Measurements from ENCODE around the gene SNX24. TPM values are rescaled to one million over a fixed set of nuclear protein-coding genes. Genes with fewer than 3 reads are reported as not detected.

The SNX24 gene
- total RNA-seq, 1 experiment from 2014 or later = 10.8 TPM

- Histone ChIP-seq H3K4me1 (ENCODE audit: control insufficient read depth in 1 of 2, insufficient read depth in 2 of 2, low read length in 2 of 2) (peaks cover 0 to 13% of the 10 kb centered on the region in 2 experiments; a peak in 2 of 4 replicates), H3K79me2 (ENCODE audit: insufficient read depth, low read length) (no peaks in the 10 kb centered on the region), H3K27ac (ENCODE audit: low read depth, low read length) (no peak overlapping the region), H3K36me3 (ENCODE audit: control insufficient read depth in 1 of 2, insufficient read depth in 2 of 2, low read length in 2 of 2) (no peaks in the 10 kb centered on the region), H3K4me2 (ENCODE audit: low read length) (no peak overlapping the region), H3K27me3 (ENCODE audit: insufficient read depth, low read length) (no peaks in the 10 kb centered on the region), H2AFZ (ENCODE audit: low read depth, low read length, poor library complexity, severe bottlenecking) (no peak overlapping the region), H3K9me3 (ENCODE audit: control insufficient read depth in 1 of 2, insufficient read depth in 1 of 2, low read depth in 1 of 2, low read length in 2 of 2) (no peaks in the 10 kb centered on the region), H3K9me2 (ENCODE audit: insufficient read depth) (no peaks in the 10 kb centered on the region), H4K20me1 (ENCODE audit: insufficient read depth) (no peaks in the 10 kb centered on the region), H3K9ac (ENCODE audit: low read length) (no peak overlapping the region), H3K4me3 (replicated peaks in 1 of 2; ENCODE audit: low read depth in 1 of 2, low read length in 2 of 2) (no peak overlapping the region)
- DNase-seq (ENCODE audit: low read depth, low spot score) (no peak), ATAC-seq (no peak)
- intact Hi-C loops (cut with micrococcal nuclease) = no loop called here
- ChIA-PET CTCF (no interaction called here), POLR2A (no interaction called here), RAD21 (ENCODE audit: low non-redundant PET in 1 of 2, low total read pairs in 2 of 2, uncharacterized antibody in 2 of 2, unreplicated experiment in 2 of 2) (no interaction called here)
- TF ChIP-seq YY1 (IDR thresholded peaks at IDR 0.05; ENCODE audit: extremely low read depth, insufficient replicate concordance, low read depth, low read length) (no peak), CEBPB (IDR thresholded peaks at IDR 0.05; ENCODE audit: low read depth) (no peak), FOSL1 (IDR thresholded peaks at IDR 0.05; ENCODE audit: low read depth) (no peak), ZNF274 (IDR thresholded peaks at IDR 0.05; ENCODE audit: low read depth, low read length) (no peak), ZFX (IDR thresholded peaks at IDR 0.05) (no peak), JUND (IDR thresholded peaks at IDR 0.05) (no peak)
- no TSS peak for BruUV-seq (replicated peaks)
Measured at GRCh38 chr5:122908662-122909061, 63.2 kb downstream of the SNX24 start.

- RAD21 ChIA-PET (ENCODE audit: low non-redundant PET in 1 of 2, low total read pairs in 2 of 2, uncharacterized antibody in 2 of 2, unreplicated experiment in 2 of 2) = no interaction called here
- ATAC-seq (no peak), DNase-seq (ENCODE audit: low read depth, low spot score) (no peak)
- no peak for TF ChIP-seq ATF3 (IDR thresholded peaks at IDR 0.05)
- TF ChIP-seq CEBPB (IDR thresholded peaks at IDR 0.05; ENCODE audit: low read depth) = no peak
- TF ChIP-seq YY1 (IDR thresholded peaks at IDR 0.05; ENCODE audit: extremely low read depth, insufficient replicate concordance, low read depth, low read length) = no peak
- TF ChIP-seq SRF (IDR thresholded peaks at IDR 0.05; ENCODE audit: low read depth) = no peak
- TF ChIP-seq EZH2phosphoT487 (IDR thresholded peaks at IDR 0.05; ENCODE audit: borderline replicate concordance) = no peak
- no peak for TF ChIP-seq POLR2A (IDR thresholded peaks at IDR 0.05; ENCODE audit: borderline replicate concordance, extremely low read depth, insufficient read depth, insufficient read length)
- TF ChIP-seq SIN3A (IDR thresholded peaks at IDR 0.05; ENCODE audit: low read depth) = no peak
- TF ChIP-seq TCF7L2 (IDR thresholded peaks at IDR 0.05; ENCODE audit: borderline replicate concordance, extremely low read depth, insufficient read depth, insufficient read length) = no peak
- TF ChIP-seq POLR2AphosphoS5 (IDR thresholded peaks at IDR 0.05; ENCODE audit: low read depth, low read length) = no peak
- no peak for TF ChIP-seq ZBTB33 (IDR thresholded peaks at IDR 0.05; ENCODE audit: extremely low read depth, insufficient replicate concordance, low read length)
- TF ChIP-seq EGR1 (IDR thresholded peaks at IDR 0.05; ENCODE audit: low read depth) = no peak
- POLR2A ChIA-PET = no interaction called here
- BruUV-seq (replicated peaks) = no TSS peak
- no peaks in the 10 kb centered on the region for H3K9me3 ChIP-seq (ENCODE audit: control insufficient read depth in 1 of 2, insufficient read depth in 1 of 2, low read depth in 1 of 2, low read length in 2 of 2)
- H3K4me1 ChIP-seq (ENCODE audit: control insufficient read depth in 1 of 2, insufficient read depth in 2 of 2, low read length in 2 of 2) = peaks cover 0 to 13% of the 10 kb centered on the region in 2 experiments; a peak in 2 of 4 replicates
- H3K27me3 ChIP-seq (ENCODE audit: insufficient read depth, low read length) = no peaks in the 10 kb centered on the region
- intact Hi-C loops (cut with micrococcal nuclease) = no loop called here
- H3K27ac ChIP-seq (ENCODE audit: low read depth, low read length) = no peak overlapping the region
- no peak overlapping the region for H3K9ac ChIP-seq (ENCODE audit: low read length)
- no peaks in the 10 kb centered on the region for H3K9me2 ChIP-seq (ENCODE audit: insufficient read depth)
- no peaks in the 10 kb centered on the region for H3K79me2 ChIP-seq (ENCODE audit: insufficient read depth, low read length)
- H3K4me2 ChIP-seq (ENCODE audit: low read length) = no peak overlapping the region
- CTCF ChIA-PET = no interaction called here
- H3K4me3 ChIP-seq (replicated peaks in 1 of 2; ENCODE audit: low read depth in 1 of 2, low read length in 2 of 2) = no peak overlapping the region
- H4K20me1 ChIP-seq (ENCODE audit: insufficient read depth) = no peaks in the 10 kb centered on the region
- H3K36me3 ChIP-seq (ENCODE audit: control insufficient read depth in 1 of 2, insufficient read depth in 2 of 2, low read length in 2 of 2) = no peaks in the 10 kb centered on the region
- no peak overlapping the region for H2AFZ ChIP-seq (ENCODE audit: low read depth, low read length, poor library complexity, severe bottlenecking)
Measured at GRCh38 chr5:122909470-122910100, 64.2 kb downstream of the SNX24 start.
